Measurements from ENCODE around the gene PTCD2.

The PTCD2 gene, protein sequence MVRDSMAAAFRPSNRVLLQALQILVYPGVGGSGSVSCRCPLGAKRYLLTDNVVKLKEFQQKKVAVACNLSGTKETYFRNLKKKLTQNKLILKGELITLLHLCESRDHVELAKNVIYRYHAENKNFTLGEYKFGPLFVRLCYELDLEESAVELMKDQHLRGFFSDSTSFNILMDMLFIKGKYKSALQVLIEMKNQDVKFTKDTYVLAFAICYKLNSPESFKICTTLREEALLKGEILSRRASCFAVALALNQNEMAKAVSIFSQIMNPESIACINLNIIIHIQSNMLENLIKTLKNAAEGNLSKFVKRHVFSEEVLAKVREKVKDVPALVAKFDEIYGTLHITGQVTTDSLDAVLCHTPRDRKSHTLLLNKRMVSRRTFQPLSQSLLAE

DNA sequence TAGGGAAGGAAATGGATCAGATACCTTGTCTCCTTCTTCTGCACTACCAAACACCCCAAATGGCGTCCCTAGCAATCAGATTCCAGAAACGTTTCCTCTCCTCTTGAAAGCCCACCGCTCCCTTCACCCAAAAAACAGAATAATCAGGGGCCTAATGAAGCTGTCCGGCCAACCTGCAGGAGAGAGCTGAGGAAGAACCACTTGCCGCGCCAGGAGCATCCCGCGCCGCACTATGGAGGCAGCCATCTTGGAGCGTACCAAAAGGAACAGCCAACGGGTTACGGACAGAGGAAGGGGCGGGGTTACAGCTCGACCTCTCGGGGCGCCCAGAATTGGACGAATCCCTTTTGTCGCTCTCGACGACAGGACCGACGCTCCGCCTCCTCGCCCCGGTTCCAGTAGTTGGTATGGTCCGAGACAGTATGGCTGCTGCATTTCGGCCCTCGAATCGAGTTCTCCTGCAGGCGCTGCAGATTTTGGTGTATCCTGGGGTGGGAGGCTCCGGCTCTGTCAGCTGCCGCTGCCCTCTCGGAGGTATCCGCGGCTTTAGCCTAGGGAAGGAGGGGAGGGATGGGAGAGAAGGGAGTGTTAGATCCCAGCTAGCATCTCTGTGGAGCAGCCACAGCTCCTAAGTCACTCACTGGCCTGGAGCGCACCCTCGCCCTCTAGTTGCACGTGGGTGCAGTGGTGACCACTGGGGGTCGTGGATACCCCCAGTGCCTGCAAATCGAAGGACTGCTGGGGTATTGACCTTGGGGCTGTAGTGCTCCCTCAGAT lies at the start of gene PTCD2, which contains the start of gene MRPS27:
PTCD2 (plus strand) TSS at position 398 of the 777 bp plus-strand sequence; CDS start at position 408, 10 bp downstream.
MRPS27 (minus strand) TSS at position 265 of the 777 bp plus-strand sequence; CDS start at position 246, 19 bp downstream.
- DNase-seq = peak; percentile 96 to 97

DNA sequence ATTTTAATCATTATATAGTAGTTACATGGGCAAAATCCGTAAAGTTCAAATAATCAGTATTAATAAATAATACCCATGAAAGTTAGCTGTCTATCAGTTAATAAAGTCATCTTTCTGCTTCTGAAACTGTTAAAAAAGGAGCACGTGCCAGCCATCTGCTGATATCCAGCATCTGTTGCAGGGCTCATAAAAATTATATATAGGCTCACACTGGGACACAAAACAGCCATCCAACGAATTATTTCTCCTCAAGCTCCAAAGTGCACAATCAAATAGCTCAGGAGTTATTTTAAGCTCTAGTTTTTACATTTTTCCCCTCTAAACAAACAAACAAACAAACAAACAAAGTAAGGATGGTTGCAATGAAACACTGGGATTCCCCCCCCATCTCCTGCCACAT lies 48.5 kb upstream of the PTCD2 start:
- no peak for DNase-seq

DNA sequence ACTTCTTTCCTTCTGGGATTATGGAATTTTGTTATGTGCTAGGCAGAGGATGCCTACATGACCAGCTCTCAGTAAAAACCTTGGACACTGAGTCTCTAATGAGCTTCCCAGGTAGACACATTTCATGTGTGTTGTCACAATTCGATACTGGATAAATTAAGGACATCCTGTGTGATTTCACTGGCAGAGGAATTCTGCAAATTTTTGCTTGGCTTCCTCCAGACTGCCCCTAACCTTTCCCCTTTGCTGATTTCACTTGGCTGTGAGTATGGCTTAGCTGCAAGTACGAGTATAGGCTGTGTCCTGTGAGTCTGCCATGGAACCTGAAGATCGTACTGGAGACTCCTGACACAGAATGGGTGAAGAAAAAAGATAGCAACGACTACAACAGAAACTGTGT lies 47.8 kb upstream of the PTCD2 start:
- no peak for DNase-seq

DNA sequence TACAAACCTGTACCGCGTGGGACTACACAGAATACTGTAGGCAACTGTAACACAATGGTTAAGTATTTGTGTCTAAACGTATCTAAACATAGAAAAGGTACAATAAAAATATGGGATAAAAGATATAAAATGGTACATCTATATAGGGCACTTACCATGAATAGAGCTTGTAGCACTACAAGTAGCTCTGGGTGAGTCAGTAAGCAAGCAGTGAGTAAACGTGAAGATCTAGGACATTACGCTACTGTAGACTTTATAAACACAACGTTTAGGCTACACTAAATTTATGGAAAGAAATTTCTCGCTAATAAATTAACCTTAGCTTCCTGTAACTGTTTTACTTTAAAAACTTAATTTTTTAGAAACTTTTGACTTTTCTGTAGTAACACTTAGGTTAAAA lies 46.6 kb upstream of the PTCD2 start:
- DNase-seq = no peak

DNA sequence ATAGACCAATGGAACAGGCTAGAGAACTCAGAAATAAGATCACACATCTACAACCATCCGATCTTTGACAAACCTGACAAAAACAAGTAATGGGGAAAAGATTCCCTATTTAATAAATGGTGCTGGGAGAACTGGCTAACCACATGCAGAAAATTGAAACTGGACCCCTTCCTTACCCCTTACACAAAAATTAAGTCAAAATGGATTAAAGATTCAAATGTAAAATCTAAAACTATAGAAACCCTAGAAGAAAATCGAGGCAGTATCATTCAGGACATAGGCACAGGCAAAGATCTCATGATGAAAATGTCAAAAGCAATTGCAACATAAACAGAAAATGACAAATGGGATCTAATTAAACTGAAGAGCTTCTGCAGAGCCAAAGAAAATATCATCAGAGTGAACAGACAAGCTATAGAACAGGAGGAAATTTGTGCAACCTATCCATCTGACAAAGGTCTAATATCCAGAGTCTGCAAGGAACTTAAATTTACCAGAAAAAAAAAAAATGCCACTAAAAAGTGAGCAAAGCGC lies 43.9 kb upstream of the PTCD2 start:
- no peak for DNase-seq

DNA sequence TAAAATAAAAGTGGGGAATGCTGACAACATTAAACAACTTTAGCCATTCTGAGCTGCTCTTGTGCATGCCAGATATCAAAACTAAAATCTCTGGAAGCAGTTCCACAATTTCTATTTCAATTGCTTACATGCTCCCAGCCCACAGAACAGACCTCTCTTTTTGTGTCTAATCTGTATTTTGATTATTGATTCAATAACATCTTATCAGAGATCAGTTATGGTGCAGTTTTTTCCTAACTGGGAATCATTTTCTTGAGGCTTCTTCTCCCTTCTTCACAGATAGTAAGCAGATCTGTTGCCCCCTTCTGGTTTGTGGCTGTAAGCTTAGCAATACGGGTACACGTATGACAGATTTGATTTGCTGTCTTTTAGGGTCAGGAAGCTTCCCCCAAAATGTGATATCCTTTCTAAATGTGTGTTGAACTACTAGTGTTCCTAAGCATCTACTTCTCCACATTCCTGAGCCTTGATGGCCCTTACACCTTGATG lies 39.5 kb upstream of the PTCD2 start:
- no peak for DNase-seq

DNA sequence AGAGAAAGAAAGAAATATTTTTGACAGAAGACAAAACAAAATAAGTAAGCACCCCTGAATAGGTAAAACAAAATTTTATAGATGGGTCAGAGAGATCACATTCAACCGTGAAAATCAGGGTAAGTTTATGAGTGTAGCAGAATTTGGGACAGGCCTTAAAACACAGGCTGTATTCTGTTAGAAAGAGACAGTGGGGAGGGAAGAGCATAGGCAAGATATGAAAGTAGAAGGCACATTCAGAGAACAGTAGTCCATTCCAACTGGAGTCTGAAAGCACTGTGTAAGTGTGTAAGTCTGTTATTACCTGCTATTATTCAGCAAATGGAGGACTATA lies 38.8 kb upstream of the PTCD2 start:
- DNase-seq = no peak

DNA sequence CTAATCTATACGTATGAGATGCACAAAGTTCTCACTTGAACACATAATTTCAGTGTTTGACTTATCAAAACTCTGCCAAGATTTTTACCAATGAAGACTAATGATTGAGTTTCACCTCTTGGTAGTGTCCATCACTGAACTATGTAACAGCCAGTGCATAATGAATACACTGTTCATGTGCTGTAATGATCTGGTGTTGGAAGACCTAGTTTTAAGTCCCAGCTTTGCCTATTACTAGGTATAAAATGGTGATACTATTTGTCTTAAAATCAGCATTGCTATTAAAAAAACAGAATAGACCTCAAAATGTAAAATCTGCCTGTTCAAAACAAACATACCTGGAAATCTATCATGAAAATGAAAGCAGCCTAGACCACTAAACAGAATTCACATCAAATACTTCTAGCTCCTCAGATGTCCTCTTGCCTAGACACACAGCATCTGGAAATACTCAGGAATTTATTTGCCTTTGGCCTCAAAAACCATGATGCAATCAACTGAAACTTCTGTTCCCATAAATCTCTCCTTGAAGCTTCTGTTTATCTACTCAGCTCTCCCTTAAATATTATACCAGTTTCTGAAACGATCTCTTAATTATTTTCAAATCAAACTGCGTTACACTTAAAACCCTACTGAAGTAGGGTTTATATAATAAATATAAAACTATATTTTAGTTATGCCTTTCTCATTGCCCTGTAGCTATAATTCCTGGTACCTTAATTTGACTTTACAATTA lies 38.2 kb upstream of the PTCD2 start:
- DNase-seq = peak; percentile 37 to 69

DNA sequence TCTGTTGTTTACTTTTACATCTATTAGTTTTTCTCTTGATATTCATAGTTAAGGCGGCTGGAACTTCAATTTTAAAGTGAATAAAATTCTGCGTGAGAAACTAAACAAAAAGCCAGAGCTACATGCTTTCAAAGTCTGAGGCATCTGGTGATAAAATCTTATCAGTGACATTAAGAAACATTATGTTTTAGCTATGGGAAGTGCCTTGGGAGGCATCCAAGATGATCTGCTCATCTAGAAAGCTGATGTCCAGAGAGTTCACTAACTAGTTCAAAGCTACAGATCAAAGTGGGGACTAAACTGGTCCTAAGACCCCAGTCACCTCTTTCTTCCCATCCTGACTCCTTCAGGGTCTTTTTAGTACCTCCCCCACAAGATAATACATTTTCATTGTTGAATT lies 37.3 kb upstream of the PTCD2 start:
- no peak for DNase-seq

DNA sequence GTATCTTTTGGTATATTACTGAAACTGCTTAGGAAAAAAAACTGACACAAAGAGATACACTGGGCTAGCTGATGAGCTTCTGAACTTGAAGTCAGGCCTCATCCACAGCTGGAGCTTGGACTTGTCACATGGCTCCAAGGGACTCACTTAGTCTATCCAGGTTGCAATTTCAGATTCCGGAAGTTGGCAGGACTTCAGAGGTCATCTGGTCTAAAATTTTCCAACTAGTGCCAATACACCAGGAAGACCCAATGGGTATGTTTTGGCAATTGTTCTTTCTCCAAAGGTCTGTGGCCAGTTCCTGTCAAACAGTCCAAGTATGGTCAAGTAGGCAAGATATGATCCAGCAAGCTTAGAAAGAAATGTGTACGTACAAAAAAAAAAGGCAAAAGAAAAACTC lies 36.8 kb upstream of the PTCD2 start:
- DNase-seq = no peak

DNA sequence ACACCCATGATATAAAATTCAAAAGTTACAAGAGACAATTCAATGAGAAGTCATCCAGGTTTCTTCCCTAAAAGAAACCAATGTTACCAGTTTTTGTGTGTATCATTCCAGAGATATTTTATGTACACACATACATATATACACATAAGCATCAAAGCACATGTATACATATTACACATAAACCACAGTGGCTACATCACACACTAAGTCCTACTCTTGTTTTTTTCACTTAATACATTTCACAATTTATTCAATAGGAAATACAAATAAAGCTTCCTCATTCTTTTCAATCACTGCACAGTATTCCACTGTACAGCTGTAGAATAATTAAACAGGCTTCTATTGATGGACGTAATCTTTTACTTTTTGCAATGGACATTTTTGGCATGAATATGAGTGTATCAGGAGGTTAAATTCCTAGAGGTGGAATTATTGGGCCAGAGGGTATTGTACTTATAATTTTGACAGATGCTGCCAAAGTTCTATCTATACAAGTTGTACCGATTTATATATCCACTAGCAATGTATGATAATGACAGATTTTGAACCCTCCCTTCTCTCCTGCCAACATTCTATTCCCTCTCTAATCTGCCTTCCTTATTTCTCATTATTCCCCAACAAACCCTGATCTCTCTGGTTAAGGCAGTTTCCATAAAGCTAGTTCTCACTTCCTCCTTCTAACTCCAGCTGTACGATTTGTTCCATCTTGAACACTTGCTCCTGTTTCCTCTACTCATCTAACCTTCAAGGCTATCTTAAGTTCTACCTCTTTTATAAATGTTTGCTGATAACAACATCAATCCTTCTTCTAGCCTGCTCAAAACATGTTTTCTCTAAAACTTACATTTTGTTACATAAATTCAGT lies 35.4 kb upstream of the PTCD2 start:
- no peak for DNase-seq

DNA sequence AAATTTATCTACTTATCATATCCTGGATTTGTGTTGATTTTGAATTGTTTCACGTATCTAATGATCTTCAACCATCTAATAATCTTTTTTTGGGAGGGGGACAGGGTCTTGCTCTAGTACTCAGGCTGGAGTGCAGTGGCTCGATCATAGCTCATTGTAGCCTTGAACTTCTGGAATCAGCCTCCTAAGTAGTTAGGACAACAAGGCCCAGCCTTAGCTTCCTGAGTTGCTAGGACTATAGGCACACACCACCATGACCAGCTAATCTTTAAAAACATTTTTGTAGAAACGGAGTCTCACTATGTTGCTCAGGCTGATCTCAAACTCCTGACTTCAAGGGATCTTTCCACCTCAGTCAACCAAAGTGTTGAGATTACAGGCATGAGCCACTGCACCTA lies 34.8 kb upstream of the PTCD2 start:
- no peak for DNase-seq

DNA sequence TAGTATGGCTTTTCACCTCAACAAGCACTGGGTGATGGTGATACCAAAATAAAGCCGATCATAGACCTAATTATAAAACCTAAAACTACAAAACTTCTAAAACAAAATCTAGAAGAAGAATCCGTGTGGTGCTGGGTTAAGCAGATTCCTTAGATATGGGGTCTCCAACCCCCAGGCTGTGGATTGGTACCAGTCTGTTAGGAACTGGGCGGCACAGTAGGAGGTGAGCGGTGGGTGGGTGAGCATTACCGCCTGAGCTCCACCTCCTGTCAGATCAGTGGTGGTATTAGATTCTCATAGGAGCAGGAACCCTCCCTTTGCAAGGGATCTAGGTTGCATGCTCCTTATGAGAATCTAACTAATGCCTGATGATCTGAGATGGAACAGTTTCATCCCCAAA lies 33.4 kb upstream of the PTCD2 start:
- DNase-seq = no peak

DNA sequence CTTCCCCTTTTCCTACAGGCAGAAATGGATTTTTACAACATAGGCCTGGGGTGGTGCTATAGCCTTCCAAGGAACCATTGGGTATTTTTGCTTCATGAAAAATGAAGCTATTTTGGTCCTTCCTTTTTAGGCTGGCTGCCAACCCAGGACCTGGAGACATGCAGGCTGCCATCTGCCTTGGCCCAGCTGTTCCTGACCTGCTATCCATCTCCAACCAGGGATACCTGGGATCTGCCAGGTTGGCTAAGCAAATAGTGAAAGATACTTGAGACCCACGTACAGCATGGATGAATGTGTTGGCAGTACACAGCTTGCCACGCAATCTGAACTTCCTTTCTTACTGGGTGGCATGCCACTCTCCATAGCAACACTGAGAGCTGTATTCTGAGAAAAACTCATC lies 31.2 kb upstream of the PTCD2 start:
- peak; percentile 92 to 96 for DNase-seq

DNA sequence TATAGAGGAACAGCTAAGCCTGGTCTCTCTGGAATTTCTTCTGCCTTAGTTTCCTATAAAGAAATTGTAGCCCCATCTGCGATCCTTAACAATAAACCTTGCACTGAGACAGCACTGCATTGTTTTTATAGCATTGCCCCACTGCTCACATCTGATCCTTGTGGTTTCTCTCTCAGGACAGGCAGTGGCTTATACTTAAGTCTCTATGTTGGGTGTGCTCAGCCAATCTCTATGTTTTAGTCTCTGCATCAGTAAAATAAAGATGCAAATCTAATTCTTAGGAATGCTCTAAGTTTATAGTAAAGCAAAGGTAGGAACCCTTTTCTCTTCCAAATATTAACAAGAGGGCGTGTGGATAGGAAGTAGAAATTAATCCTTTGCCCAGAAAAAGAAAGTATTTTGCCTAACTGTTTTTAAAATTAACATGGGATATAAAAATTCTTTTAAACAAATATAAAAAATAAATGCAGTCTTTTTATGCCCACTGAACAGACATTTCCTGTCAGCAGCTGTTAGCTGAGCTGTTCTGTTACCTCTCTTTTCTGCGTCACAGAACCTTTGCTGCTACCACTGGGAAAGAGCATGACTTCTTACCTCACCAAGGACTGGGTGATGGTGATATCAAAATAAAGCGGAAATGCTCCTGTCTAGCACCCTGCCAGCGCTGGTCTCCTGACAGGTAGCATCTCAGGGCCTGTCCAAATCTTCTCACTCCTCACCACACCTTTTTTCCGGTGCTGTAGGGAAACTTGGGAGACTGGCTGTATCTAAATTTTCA lies 29.6 kb upstream of the PTCD2 start:
- peak in 1 of 2 experiments; percentile 18 for DNase-seq

DNA sequence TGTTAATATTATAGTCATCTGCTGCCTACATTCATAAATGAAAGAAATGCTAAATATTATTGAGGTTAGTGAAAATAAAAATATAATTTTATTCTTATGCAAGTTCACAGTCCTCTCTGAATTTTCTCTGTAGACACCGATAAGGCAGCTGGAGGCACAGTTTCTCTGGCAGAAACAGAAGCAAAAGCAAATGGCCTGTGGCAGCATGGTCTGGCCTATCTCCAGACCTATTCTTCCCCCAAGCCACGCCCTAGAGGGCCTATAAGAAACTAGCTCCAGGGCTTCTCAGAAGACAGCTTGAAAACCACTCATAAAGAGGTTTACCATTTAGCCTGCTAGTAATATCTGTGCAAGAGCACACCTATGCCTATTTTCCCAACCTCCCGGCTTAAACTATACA lies 28.6 kb upstream of the PTCD2 start:
- no peak for DNase-seq

DNA sequence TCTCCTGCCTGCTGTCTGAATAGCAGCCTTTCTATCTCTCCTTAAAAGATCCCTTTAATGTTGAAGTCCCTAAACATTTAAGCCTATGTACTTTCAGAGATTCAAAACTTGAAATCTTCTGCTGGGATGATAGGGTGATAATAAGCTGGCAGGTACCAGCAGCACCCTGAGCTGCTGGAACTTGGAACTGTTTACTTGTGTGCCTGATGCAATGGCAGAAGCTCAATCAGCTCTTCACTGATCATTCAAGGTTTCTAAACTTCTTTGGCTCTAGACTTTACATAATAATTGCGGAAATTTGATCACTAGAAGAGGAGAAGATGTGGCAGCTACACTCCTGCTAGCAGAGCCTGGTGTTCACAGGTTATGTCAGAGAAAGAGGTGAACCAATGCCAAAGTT lies 27.8 kb upstream of the PTCD2 start:
- DNase-seq = no peak

DNA sequence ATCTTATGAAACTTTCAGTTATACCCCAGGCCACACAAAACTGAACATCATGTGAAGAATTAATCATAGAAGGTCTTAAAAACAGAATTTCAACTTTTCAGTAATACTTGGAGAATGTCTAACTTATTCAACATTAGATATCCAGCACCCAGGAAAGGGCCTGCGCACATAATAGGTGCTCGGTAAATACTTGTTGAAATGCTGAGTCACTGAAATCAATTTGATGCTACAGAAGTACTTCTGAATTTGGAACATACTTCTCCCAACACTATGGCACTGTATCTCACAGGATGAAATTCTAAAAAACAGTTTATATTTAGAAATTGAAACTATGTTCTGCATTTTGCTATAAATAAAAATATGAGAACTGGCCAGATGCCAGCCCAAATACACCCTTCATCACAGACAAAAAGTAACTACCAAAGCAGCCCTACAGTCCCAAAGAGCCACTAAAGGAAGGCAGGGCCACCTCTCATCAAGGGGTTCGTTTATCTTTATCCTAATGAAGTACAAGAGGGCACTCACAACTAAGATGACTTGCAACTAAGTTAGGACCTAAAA lies 26.6 kb upstream of the PTCD2 start:
- no peak for DNase-seq

DNA sequence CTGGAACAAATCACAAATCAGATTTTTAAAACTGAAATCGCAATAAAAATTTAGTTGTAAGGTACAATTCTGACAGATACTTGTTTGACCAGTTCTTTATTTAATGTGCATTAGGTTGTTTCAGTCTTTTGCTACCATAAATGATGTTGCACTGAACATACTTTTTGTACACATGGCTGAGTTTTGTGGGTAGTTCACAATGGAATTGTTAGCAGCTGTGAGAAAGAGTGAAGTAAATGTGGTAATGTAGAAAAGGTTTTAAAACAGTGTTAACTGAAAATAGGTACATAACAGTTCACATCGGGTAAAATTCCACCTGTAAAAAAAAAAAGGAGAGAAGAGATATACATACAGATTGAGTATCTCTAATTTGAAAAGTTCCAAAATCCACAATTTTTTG lies 25.7 kb upstream of the PTCD2 start:
- no peak for DNase-seq

DNA sequence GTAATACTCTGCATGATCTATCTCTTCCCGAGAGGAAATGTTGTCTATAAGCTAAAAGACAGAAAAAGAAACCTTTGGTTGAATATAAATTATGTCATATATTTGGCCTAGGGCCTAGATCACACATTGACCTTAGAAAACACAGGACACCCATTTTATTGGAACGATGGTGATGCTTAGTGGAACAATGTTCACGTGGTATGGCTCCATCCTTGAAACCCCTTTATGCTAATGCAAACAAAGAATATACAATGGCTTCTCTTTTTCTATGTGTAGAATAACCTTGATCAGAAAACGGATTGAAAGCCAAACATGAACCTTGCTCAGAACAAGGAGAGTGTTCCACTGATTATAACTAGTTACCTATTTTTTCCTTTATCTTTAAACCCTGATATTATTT lies 24.6 kb upstream of the PTCD2 start:
- no peak for DNase-seq

DNA sequence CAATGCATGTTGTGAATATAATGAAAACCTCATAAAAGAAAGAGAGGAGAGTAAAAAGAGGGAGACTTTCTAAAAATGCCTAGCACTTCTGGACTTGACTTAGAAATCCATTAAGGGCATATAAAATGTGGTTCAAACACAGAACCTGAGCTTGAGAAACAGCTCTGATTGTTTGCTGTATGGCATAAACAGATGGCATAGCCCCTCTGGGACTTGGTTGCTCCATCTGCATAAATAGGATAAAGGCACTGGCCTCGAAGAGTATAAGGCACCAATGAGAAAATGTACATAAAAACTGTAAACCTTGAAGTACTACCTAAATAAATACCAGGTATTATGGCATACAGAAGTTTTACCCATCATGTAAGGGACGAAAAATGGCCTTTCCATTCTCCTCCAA lies 23.9 kb upstream of the PTCD2 start:
- DNase-seq = no peak
